ENCODE results near the gene ALCAM. TPM values are rescaled to one million over a fixed set of nuclear protein-coding genes. Genes with fewer than 3 reads are reported as not detected.

ALCAM gene
- polyA plus RNA-seq, 3 donors = 7.1 to 8.0 (median 7.9) TPM

GRCh38 chr3:105334138-105334882, 32.4 kb upstream of the ALCAM start:
- no peak overlapping the region for H3K4me3 ChIP-seq (replicated peaks in 1 of 3; ENCODE audit: low read depth in 2 of 3, low read length in 3 of 3)
- H3K27ac ChIP-seq (ENCODE audit: low read depth in 1 of 2, low read length in 2 of 2) = no peak overlapping the region
- Mint-ChIP-seq H3K27me3 (ENCODE audit: low read depth in 3 of 3) (no peaks in the 10 kb centered on the region), H3K4me1 (peaks cover 23% of the 10 kb centered on the region), H3K9me3 (peaks cover 0 to 7% (median 2%) of the 10 kb centered on the region in 7 donors), H3K4me3 (peak overlapping the region in 1 of 2 donors; percentile 26), H3K36me3 (no peaks in the 10 kb centered on the region), H3K27ac (peak overlapping the region in 5 of 7 donors; percentile 12 to 79 (median 54))
- TF ChIP-seq, protein P1, sequence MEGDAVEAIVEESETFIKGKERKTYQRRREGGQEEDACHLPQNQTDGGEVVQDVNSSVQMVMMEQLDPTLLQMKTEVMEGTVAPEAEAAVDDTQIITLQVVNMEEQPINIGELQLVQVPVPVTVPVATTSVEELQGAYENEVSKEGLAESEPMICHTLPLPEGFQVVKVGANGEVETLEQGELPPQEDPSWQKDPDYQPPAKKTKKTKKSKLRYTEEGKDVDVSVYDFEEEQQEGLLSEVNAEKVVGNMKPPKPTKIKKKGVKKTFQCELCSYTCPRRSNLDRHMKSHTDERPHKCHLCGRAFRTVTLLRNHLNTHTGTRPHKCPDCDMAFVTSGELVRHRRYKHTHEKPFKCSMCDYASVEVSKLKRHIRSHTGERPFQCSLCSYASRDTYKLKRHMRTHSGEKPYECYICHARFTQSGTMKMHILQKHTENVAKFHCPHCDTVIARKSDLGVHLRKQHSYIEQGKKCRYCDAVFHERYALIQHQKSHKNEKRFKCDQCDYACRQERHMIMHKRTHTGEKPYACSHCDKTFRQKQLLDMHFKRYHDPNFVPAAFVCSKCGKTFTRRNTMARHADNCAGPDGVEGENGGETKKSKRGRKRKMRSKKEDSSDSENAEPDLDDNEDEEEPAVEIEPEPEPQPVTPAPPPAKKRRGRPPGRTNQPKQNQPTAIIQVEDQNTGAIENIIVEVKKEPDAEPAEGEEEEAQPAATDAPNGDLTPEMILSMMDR (IDR thresholded peaks at IDR 0.05) = no peak
- no peak overlapping the region for H3K9ac ChIP-seq (ENCODE audit: insufficient read depth, low read length, poor library complexity, severe bottlenecking)
- H3K9me3 ChIP-seq (replicated peaks in 1 of 2; ENCODE audit: control insufficient read depth in 1 of 2, insufficient read depth in 1 of 2, low read length in 2 of 2) = no peaks in the 10 kb centered on the region
- H2AFZ ChIP-seq (ENCODE audit: insufficient read depth, low read depth, low read length, poor library complexity, severe bottlenecking) = no peak overlapping the region
- no peaks in the 10 kb centered on the region for H3K27me3 ChIP-seq (ENCODE audit: control insufficient read depth in 2 of 2, insufficient read depth in 2 of 2, low read length in 2 of 2)
- intact Hi-C loops (cut with micrococcal nuclease) = loop anchor here in 1 of 2 donors (5.0 kb wide), 1 partner anchor 33 kb away; the partner anchor contains the start of gene ALCAM
- no peaks in the 10 kb centered on the region for H4K20me1 ChIP-seq (ENCODE audit: insufficient read depth, low read length)
- DNase-seq = no peak
- H3K36me3 ChIP-seq (replicated peaks in 1 of 2; ENCODE audit: control insufficient read depth in 1 of 2, insufficient read depth in 2 of 2, low read length in 2 of 2) = no peaks in the 10 kb centered on the region
- no peaks in the 10 kb centered on the region for H3K79me2 ChIP-seq (ENCODE audit: insufficient read depth, low read length)
- H3K4me1 ChIP-seq (ENCODE audit: control insufficient read depth in 1 of 2, insufficient read depth in 2 of 2, low read length in 2 of 2) = peaks cover 10 to 31% of the 10 kb centered on the region in 2 donors
- no CpG with 5 or more reads among the region's 1 CpG for WGBS (ENCODE audit: insufficient coverage)
- no peak overlapping the region for H3K4me2 ChIP-seq (replicated peaks; ENCODE audit: extremely low read depth, low read length, poor library complexity, severe bottlenecking)

DNA sequence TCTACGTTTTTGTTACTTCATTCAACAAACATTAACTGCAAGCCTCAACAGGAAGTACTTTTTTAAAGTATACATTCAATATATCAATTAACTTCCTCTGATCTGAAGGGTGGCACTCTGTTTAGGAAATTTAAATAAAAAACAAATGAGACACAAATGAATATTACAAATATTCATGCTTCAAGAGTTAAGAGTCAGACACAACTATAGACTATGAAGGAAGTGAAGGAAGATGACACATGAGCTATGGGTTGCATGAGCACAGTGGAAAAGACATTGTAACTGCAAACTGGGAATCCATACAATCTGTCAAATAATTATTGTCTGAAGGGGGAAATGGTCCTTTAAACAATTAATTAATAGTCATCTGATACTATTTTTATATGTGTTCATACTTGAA, 26.8 kb upstream of the ALCAM start:
- peaks cover 0 to 2% of the 10 kb centered on the region in 2 donors for H3K36me3 Mint-ChIP-seq
- Histone ChIP-seq H3K4me2 (replicated peaks; ENCODE audit: extremely low read depth, low read length, poor library complexity, severe bottlenecking) (no peak overlapping the region), H3K4me1 (ENCODE audit: control insufficient read depth in 1 of 2, insufficient read depth in 2 of 2, low read length in 2 of 2) (peaks cover 0 to 6% of the 10 kb centered on the region in 2 donors), H3K9me3 (replicated peaks in 1 of 2; ENCODE audit: control insufficient read depth in 1 of 2, insufficient read depth in 1 of 2, low read length in 2 of 2) (peaks cover 0 to 13% of the 10 kb centered on the region in 2 donors), H4K20me1 (ENCODE audit: insufficient read depth, low read length) (no peaks in the 10 kb centered on the region), H3K27ac (ENCODE audit: low read depth in 1 of 2, low read length in 2 of 2) (no peak overlapping the region), H3K9ac (ENCODE audit: insufficient read depth, low read length, poor library complexity, severe bottlenecking) (no peak overlapping the region), H3K79me2 (ENCODE audit: insufficient read depth, low read length) (no peaks in the 10 kb centered on the region), H3K4me3 (replicated peaks in 1 of 3; ENCODE audit: low read depth in 2 of 3, low read length in 3 of 3) (no peak overlapping the region), H3K27me3 (ENCODE audit: control insufficient read depth in 2 of 2, insufficient read depth in 2 of 2, low read length in 2 of 2) (no peaks in the 10 kb centered on the region), H2AFZ (ENCODE audit: insufficient read depth, low read depth, low read length, poor library complexity, severe bottlenecking) (no peak overlapping the region), H3K36me3 (replicated peaks in 1 of 2; ENCODE audit: control insufficient read depth in 1 of 2, insufficient read depth in 2 of 2, low read length in 2 of 2) (no peaks in the 10 kb centered on the region)
- intact Hi-C loops (cut with micrococcal nuclease) = no loop called here
- no CpG with 5 or more reads among the region's 1 CpG for WGBS (ENCODE audit: insufficient coverage)
- peaks cover 5% of the 10 kb centered on the region for H3K4me1 Mint-ChIP-seq
- H3K27ac Mint-ChIP-seq = no peak overlapping the region
- DNase-seq = no peak
- H3K27me3 Mint-ChIP-seq (ENCODE audit: low read depth in 3 of 3) = no peaks in the 10 kb centered on the region
- TF ChIP-seq, protein P1 (IDR thresholded peaks at IDR 0.05) = no peak
- peaks cover 3 to 13% (median 8%) of the 10 kb centered on the region in 7 donors for H3K9me3 Mint-ChIP-seq
- H3K4me3 Mint-ChIP-seq = no peak overlapping the region

Data from CD14-positive monocyte (primary cell).